HEK293T (cell line): ENCODE data around the gene TMEM91.
"Not testable (repeated sequence)": the region's sequence is repeated elsewhere in the genome, so short reads cannot be mapped to it uniquely, and the experiment has no call there.

Experiments used
- BHLHE40 ChIP-seq: fragments of 450-650 bp; IDR thresholded peaks from 2 replicates; pipeline ENCODE4 v1.6.1; 2016; ENCODE audit warnings: mild to moderate bottlenecking, moderate library complexity, borderline replicate concordance
- FOXA1 ChIP-seq: fragments of 450-650 bp; IDR thresholded peaks from 2 replicates; pipeline ENCODE4 v1.6.1; 2016; ENCODE audit warnings: mild to moderate bottlenecking
- FOXM1 ChIP-seq: fragments of 450-650 bp; IDR thresholded peaks from 2 replicates; pipeline ENCODE4 v1.6.1; 2017; ENCODE audit warnings: mild to moderate bottlenecking, borderline replicate concordance
- NFRKB ChIP-seq: fragments of 450-650 bp; IDR thresholded peaks from 2 replicates; pipeline ENCODE4 v1.6.1; 2016; ENCODE audit warnings: mild to moderate bottlenecking, moderate library complexity

DNA sequence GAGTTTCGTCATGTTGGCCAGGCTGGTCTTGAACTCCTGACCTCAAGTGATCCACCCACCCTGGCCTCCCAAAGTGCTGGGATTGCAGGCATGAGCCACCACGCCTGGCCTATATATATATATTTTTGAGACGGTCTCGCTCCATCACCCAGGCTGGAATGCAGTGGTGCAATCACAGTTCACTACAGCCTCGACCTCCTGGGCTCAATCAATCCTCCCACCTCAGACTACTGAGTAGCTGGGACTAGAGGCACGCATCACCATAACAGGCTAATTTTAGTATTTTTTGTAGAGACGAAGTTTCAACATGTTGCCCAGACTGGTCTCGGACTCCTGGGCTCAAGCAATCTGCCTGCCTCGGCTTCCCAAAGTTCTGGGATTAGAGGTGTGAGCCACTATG lies 29.4 kb upstream of the TMEM91 start:
- not testable (repeated sequence) for TF ChIP-seq BHLHE40, FOXM1, FOXA1, NFRKB
